T-helper 2 cell treated with Interferon-gamma antibody and Interleukin-4, amounts not matched to agents 100 ng/mL and 5 ng/mL, for 36 hours (primary cell): Measurements from ENCODE around the gene ADH1C. TPM values are rescaled to one million over a fixed set of nuclear protein-coding genes. Genes with fewer than 3 reads are reported as not detected.
"Not testable (repeated sequence)": the region's sequence is repeated elsewhere in the genome, so short reads cannot be mapped to it uniquely, and the experiment has no call there.

ENCODE experiments used
- intact Hi-C: fragments of 100-400 bp; cut with micrococcal nuclease; formaldehyde crosslinking; loops from one replicate; pipeline ENCODE4 v1.15.1; 2023
- total RNA-seq: library from RNA; stranded (reverse); gene quantifications from 2 replicates; pipeline ENCODE4 v1.2.3, GENCODE V29; 2022

The ADH1C gene
- not detected in 2 replicates for total RNA-seq

- intact Hi-C loops: no loop called here
These were observed at the start of gene ADH1C for GRCh38 chr4:99352602-99353537. ADH1C (minus strand) TSS chr4:99352746; CDS start chr4:99352675, 71 bp downstream.

- intact Hi-C loops: no loop called here
These were observed 48.3 kb upstream of the ADH1C start for GRCh38 chr4:99400831-99401230.

GRCh38 chr4:99399017-99399416 is 46.5 kb upstream of the ADH1C start:
- intact Hi-C loops: no loop called here

- intact Hi-C loops: no loop called here
These were observed 43.2 kb upstream of the ADH1C start for GRCh38 chr4:99395595-99396364.

- intact Hi-C loops: no loop called here
These were observed 42.4 kb upstream of the ADH1C start for GRCh38 chr4:99394896-99395295.

GRCh38 chr4:99390055-99390454 is 37.5 kb upstream of the ADH1C start:
- intact Hi-C loops: no loop called here

GRCh38 chr4:99389606-99390005 is 37.1 kb upstream of the ADH1C start:
- intact Hi-C loops: no loop called here

- intact Hi-C loops: no loop called here
These were observed 31.4 kb upstream of the ADH1C start for GRCh38 chr4:99383833-99384392.

- intact Hi-C loops: no loop called here
These were observed 30.9 kb upstream of the ADH1C start for GRCh38 chr4:99383399-99383798.

GRCh38 chr4:99382745-99383360 is 30.3 kb upstream of the ADH1C start:
- intact Hi-C loops: no loop called here

- intact Hi-C loops: no loop called here
These were observed 29.1 kb upstream of the ADH1C start for GRCh38 chr4:99381588-99382175.

GRCh38 chr4:99379571-99379970 is 27.0 kb upstream of the ADH1C start:
- intact Hi-C loops: no loop called here

- intact Hi-C loops: no loop called here
These were observed 26.3 kb upstream of the ADH1C start for GRCh38 chr4:99378876-99379275.

- intact Hi-C loops: not testable (repeated sequence)
These were observed 24.8 kb upstream of the ADH1C start for GRCh38 chr4:99377341-99377740.

GRCh38 chr4:99372464-99372863 is 19.9 kb upstream of the ADH1C start:
- intact Hi-C loops: not testable (repeated sequence)

- intact Hi-C loops: not testable (repeated sequence)
These were observed 15.3 kb upstream of the ADH1C start for GRCh38 chr4:99367817-99368216.

- intact Hi-C loops: no loop called here
These were observed 13.9 kb upstream of the ADH1C start for GRCh38 chr4:99366491-99366890.

GRCh38 chr4:99362768-99363167 is 10.2 kb upstream of the ADH1C start:
- intact Hi-C loops: no loop called here

- intact Hi-C loops: no loop called here
These were observed 9.3 kb upstream of the ADH1C start for GRCh38 chr4:99361899-99362275.

- intact Hi-C loops: no loop called here
These were observed 8.8 kb upstream of the ADH1C start for GRCh38 chr4:99361268-99361898.
